DLD1 (cell line): ENCODE data around the gene METTL23.

Source experiments
- in situ Hi-C: cut with HindIII; loops from 2 replicates; pipeline ENCODE4 v1.10.0; 2017; ENCODE audit warnings: low sequenced_read_pairs

Gene METTL23

GRCh38 chr17:76726776-76727718 lies at the start of gene METTL23:
METTL23 (plus strand) TSS chr17:76726839; CDS start chr17:76729711, 2,872 bp downstream.
- in situ Hi-C loops: no loop called here

GRCh38 chr17:76677406-76677805 lies 49.2 kb upstream of the METTL23 start:
- in situ Hi-C loops: no loop called here

GRCh38 chr17:76678330-76678729 lies 48.3 kb upstream of the METTL23 start:
- in situ Hi-C loops: no loop called here

- in situ Hi-C loops: no loop called here
Observed at GRCh38 chr17:76679239-76679638, 47.4 kb upstream of the METTL23 start.

- in situ Hi-C loops: no loop called here
Observed at GRCh38 chr17:76681222-76682137, 45.2 kb upstream of the METTL23 start.

GRCh38 chr17:76682296-76682695 lies 44.3 kb upstream of the METTL23 start:
- in situ Hi-C loops: no loop called here

- in situ Hi-C loops: no loop called here
Observed at GRCh38 chr17:76683011-76683755, 43.5 kb upstream of the METTL23 start.

GRCh38 chr17:76683921-76684745 lies 42.5 kb upstream of the METTL23 start:
- in situ Hi-C loops: no loop called here

GRCh38 chr17:76684756-76685155 lies 41.9 kb upstream of the METTL23 start:
- in situ Hi-C loops: no loop called here

GRCh38 chr17:76685366-76685765 lies 41.3 kb upstream of the METTL23 start:
- in situ Hi-C loops: no loop called here

GRCh38 chr17:76685846-76686245 lies 40.8 kb upstream of the METTL23 start:
- in situ Hi-C loops: no loop called here

- in situ Hi-C loops: no loop called here
Observed at GRCh38 chr17:76686538-76687297, 39.9 kb upstream of the METTL23 start.

- in situ Hi-C loops: no loop called here
Observed at GRCh38 chr17:76687298-76688164, 39.1 kb upstream of the METTL23 start.

- in situ Hi-C loops: no loop called here
Observed at GRCh38 chr17:76688165-76688622, 38.4 kb upstream of the METTL23 start.

- in situ Hi-C loops: no loop called here
Observed at GRCh38 chr17:76689859-76690258, 36.8 kb upstream of the METTL23 start.

GRCh38 chr17:76690596-76691280 lies 35.9 kb upstream of the METTL23 start:
- in situ Hi-C loops: no loop called here

- in situ Hi-C loops: no loop called here
Observed at GRCh38 chr17:76691379-76692191, 35.1 kb upstream of the METTL23 start.
